ENCODE data around the gene AGGF1. TPM values are rescaled to one million over a fixed set of nuclear protein-coding genes. Genes with fewer than 3 reads are reported as not detected.
"Not testable (repeated sequence)": the region's sequence is repeated elsewhere in the genome, so short reads cannot be mapped to it uniquely, and the experiment has no call there.

The AGGF1 gene
- total RNA-seq, 2 experiments from 2014 or later, result 20.3 to 23.0 TPM

- intact Hi-C loops (cut with micrococcal nuclease), result no loop called here
- CTCF ChIA-PET, result no interaction called here
- Mint-ChIP-seq H3K9me3 (peaks cover 3% of the 10 kb centered on the region), H3K4me1 (ENCODE audit: low read depth) (peaks cover 4% of the 10 kb centered on the region), H3K27ac (no peak overlapping the region), H3K36me3 (ENCODE audit: low read depth) (no peaks in the 10 kb centered on the region), H3K27me3 (ENCODE audit: low read depth) (no peaks in the 10 kb centered on the region), H3K4me3 (no peak overlapping the region)
- no peak for DNase-seq
Observed at GRCh38 chr5:77104813-77105212, 74.6 kb downstream of the AGGF1 start.

GRCh38 chr5:77107035-77107434 is 76.8 kb downstream of the AGGF1 start:
- CTCF ChIA-PET; intact Hi-C loops (cut with micrococcal nuclease); H3K9me3 Mint-ChIP-seq: not testable (repeated sequence)

More at GRCh38 chr5:77107035-77107434, 76.8 kb downstream of the AGGF1 start:
- DNase-seq; H3K4me3 Mint-ChIP-seq; H3K27ac Mint-ChIP-seq; H3K4me1 Mint-ChIP-seq (ENCODE audit: low read depth); H3K36me3 Mint-ChIP-seq (ENCODE audit: low read depth); H3K27me3 Mint-ChIP-seq (ENCODE audit: low read depth): not testable (repeated sequence)

Other genes with a start within 250 kb of the AGGF1 start
- 1 to 10 TPM; 2.9 to 3.0 TPM for gene F2RL1, start 211.4 kb upstream of the AGGF1 start, total RNA-seq
- 1 to 10 TPM in 1 of 2 experiments, under 1 TPM in 1; 0.81 to 1.1 TPM for gene S100Z, start 180.4 kb upstream of the AGGF1 start, total RNA-seq
- under 1 TPM in 1 of 2 experiments, not detected in 1; 0.38 TPM for gene CRHBP, start 77.4 kb upstream of the AGGF1 start, total RNA-seq
- gene ZBED3, start 56.9 kb downstream of the AGGF1 start, total RNA-seq, result 1 to 10 TPM; 1.9 to 3.3 TPM
- gene PDE8B, start 180.3 kb downstream of the AGGF1 start, total RNA-seq, result under 1 TPM in 1 of 2 experiments, not detected in 1; 0.14 TPM